Measurements from ENCODE around the gene HSD17B4. TPM values are rescaled to one million over a fixed set of nuclear protein-coding genes. Genes with fewer than 3 reads are reported as not detected.
"Not testable (repeated sequence)": the region's sequence is repeated elsewhere in the genome, so short reads cannot be mapped to it uniquely, and the experiment has no call there.

The HSD17B4 gene
- total and polyA plus RNA-seq, 2 donors (not counting 1 experiment from before 2014, with no cell fraction given): 187 to 340 TPM

GRCh38 chr5:119427060-119427459 is 25.2 kb upstream of the HSD17B4 start:
- Histone ChIP-seq H3K79me2 (ENCODE audit: control insufficient read depth, insufficient read depth, low read length) (no peaks in the 10 kb centered on the region), H3K4me1 (ENCODE audit: control insufficient read depth, extremely low read depth, insufficient read depth, low read length) (no peaks in the 10 kb centered on the region), H3K27ac (ENCODE audit: insufficient read depth, low read length) (no peak overlapping the region), H3K9me3 (ENCODE audit: control insufficient read depth, insufficient read depth, low read depth, low read length) (no peaks in the 10 kb centered on the region), H4K20me1 (ENCODE audit: control insufficient read depth, extremely low read depth, insufficient read depth, low read length) (no peaks in the 10 kb centered on the region), H2AFZ (ENCODE audit: low read length) (no peak overlapping the region), H3K4me3 (replicated peaks in 1 of 4; ENCODE audit: control extremely low read depth in 1 of 4, insufficient read depth in 1 of 4, low read depth in 3 of 4, low read length in 4 of 4) (no peak overlapping the region), H3K9ac (ENCODE audit: insufficient read depth, low read length) (no peak overlapping the region), H3K36me3 (ENCODE audit: control insufficient read depth, insufficient read depth, low read length) (no peaks in the 10 kb centered on the region), H3K4me2 (ENCODE audit: extremely low read depth, insufficient read depth, low read length) (no peak overlapping the region), H3K27me3 (ENCODE audit: control insufficient read depth, insufficient read depth, low read length) (peaks cover 5% of the 10 kb centered on the region)
- TF ChIP-seq, protein P1, sequence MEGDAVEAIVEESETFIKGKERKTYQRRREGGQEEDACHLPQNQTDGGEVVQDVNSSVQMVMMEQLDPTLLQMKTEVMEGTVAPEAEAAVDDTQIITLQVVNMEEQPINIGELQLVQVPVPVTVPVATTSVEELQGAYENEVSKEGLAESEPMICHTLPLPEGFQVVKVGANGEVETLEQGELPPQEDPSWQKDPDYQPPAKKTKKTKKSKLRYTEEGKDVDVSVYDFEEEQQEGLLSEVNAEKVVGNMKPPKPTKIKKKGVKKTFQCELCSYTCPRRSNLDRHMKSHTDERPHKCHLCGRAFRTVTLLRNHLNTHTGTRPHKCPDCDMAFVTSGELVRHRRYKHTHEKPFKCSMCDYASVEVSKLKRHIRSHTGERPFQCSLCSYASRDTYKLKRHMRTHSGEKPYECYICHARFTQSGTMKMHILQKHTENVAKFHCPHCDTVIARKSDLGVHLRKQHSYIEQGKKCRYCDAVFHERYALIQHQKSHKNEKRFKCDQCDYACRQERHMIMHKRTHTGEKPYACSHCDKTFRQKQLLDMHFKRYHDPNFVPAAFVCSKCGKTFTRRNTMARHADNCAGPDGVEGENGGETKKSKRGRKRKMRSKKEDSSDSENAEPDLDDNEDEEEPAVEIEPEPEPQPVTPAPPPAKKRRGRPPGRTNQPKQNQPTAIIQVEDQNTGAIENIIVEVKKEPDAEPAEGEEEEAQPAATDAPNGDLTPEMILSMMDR (conservative IDR thresholded peaks at IDR 0.05 in 1 of 2, IDR thresholded peaks at IDR 0.05 in 1 of 2; ENCODE audit: low read depth in 1 of 2, low read length in 2 of 2): no peak
- no peak for TF ChIP-seq EZH2 (IDR thresholded peaks at IDR 0.05; ENCODE audit: low read length, missing control alignments)
- DNase-seq (ENCODE audit: low read depth in 2 of 2): no peak

GRCh38 chr5:119427596-119427995 is 24.7 kb upstream of the HSD17B4 start:
- not testable (repeated sequence) for DNase-seq (ENCODE audit: low read depth in 2 of 2); H3K4me3 ChIP-seq (replicated peaks in 1 of 4; ENCODE audit: control extremely low read depth in 1 of 4, insufficient read depth in 1 of 4, low read depth in 3 of 4, low read length in 4 of 4)

GRCh38 chr5:119428166-119428565 is 24.1 kb upstream of the HSD17B4 start:
- H3K79me2 ChIP-seq (ENCODE audit: control insufficient read depth, insufficient read depth, low read length); H3K36me3 ChIP-seq (ENCODE audit: control insufficient read depth, insufficient read depth, low read length); H3K4me3 ChIP-seq (replicated peaks in 1 of 4; ENCODE audit: control extremely low read depth in 1 of 4, insufficient read depth in 1 of 4, low read depth in 3 of 4, low read length in 4 of 4); H3K9me3 ChIP-seq (ENCODE audit: control insufficient read depth, insufficient read depth, low read depth, low read length); H3K9ac ChIP-seq (ENCODE audit: insufficient read depth, low read length); H3K4me2 ChIP-seq (ENCODE audit: extremely low read depth, insufficient read depth, low read length); H3K27ac ChIP-seq (ENCODE audit: insufficient read depth, low read length); H4K20me1 ChIP-seq (ENCODE audit: control insufficient read depth, extremely low read depth, insufficient read depth, low read length); H3K4me1 ChIP-seq (ENCODE audit: control insufficient read depth, extremely low read depth, insufficient read depth, low read length); H2AFZ ChIP-seq (ENCODE audit: low read length); H3K27me3 ChIP-seq (ENCODE audit: control insufficient read depth, insufficient read depth, low read length); DNase-seq (ENCODE audit: low read depth in 2 of 2): not testable (repeated sequence)

More at GRCh38 chr5:119427596-119427995, 24.7 kb upstream of the HSD17B4 start:
- not testable (repeated sequence) for H3K9me3 ChIP-seq (ENCODE audit: control insufficient read depth, insufficient read depth, low read depth, low read length); H3K27ac ChIP-seq (ENCODE audit: insufficient read depth, low read length); H3K36me3 ChIP-seq (ENCODE audit: control insufficient read depth, insufficient read depth, low read length); H3K9ac ChIP-seq (ENCODE audit: insufficient read depth, low read length); H4K20me1 ChIP-seq (ENCODE audit: control insufficient read depth, extremely low read depth, insufficient read depth, low read length); H2AFZ ChIP-seq (ENCODE audit: low read length); H3K79me2 ChIP-seq (ENCODE audit: control insufficient read depth, insufficient read depth, low read length); H3K4me2 ChIP-seq (ENCODE audit: extremely low read depth, insufficient read depth, low read length); H3K27me3 ChIP-seq (ENCODE audit: control insufficient read depth, insufficient read depth, low read length); H3K4me1 ChIP-seq (ENCODE audit: control insufficient read depth, extremely low read depth, insufficient read depth, low read length)

DNA sequence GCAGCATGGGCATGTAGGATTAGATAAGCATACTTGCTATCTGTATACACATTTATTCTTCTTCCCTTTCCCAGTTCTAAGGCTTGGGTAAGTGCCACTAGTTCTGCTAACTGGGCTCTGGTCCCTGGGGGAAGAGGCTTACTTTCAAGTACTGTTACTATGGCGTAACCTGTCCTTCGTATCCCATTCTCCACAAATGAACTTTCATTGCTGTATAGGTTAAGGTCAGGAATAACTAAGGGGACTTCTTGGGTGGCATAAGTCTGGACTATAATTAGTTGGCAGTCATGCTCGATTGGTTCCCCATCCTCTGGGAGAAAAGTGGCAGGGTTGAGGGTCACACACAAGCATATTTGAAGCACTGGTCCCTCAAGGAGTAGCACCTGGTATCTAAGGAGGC is 23.7 kb upstream of the HSD17B4 start:
- H3K9ac ChIP-seq (ENCODE audit: insufficient read depth, low read length); H3K9me3 ChIP-seq (ENCODE audit: control insufficient read depth, insufficient read depth, low read depth, low read length); H3K4me2 ChIP-seq (ENCODE audit: extremely low read depth, insufficient read depth, low read length); H3K36me3 ChIP-seq (ENCODE audit: control insufficient read depth, insufficient read depth, low read length); H3K4me1 ChIP-seq (ENCODE audit: control insufficient read depth, extremely low read depth, insufficient read depth, low read length); H3K27ac ChIP-seq (ENCODE audit: insufficient read depth, low read length); H4K20me1 ChIP-seq (ENCODE audit: control insufficient read depth, extremely low read depth, insufficient read depth, low read length); H2AFZ ChIP-seq (ENCODE audit: low read length); DNase-seq (ENCODE audit: low read depth in 2 of 2); H3K4me3 ChIP-seq (replicated peaks in 1 of 4; ENCODE audit: control extremely low read depth in 1 of 4, insufficient read depth in 1 of 4, low read depth in 3 of 4, low read length in 4 of 4); H3K79me2 ChIP-seq (ENCODE audit: control insufficient read depth, insufficient read depth, low read length); H3K27me3 ChIP-seq (ENCODE audit: control insufficient read depth, insufficient read depth, low read length): not testable (repeated sequence)

GRCh38 chr5:119432674-119433237 is 19.5 kb upstream of the HSD17B4 start:
- not testable (repeated sequence) for H3K4me2 ChIP-seq (ENCODE audit: extremely low read depth, insufficient read depth, low read length)

More at GRCh38 chr5:119432674-119433237, 19.5 kb upstream of the HSD17B4 start:
- H3K9me3 ChIP-seq (ENCODE audit: control insufficient read depth, insufficient read depth, low read depth, low read length); H3K27ac ChIP-seq (ENCODE audit: insufficient read depth, low read length); H3K27me3 ChIP-seq (ENCODE audit: control insufficient read depth, insufficient read depth, low read length); H3K9ac ChIP-seq (ENCODE audit: insufficient read depth, low read length); H3K79me2 ChIP-seq (ENCODE audit: control insufficient read depth, insufficient read depth, low read length); H2AFZ ChIP-seq (ENCODE audit: low read length); H3K4me1 ChIP-seq (ENCODE audit: control insufficient read depth, extremely low read depth, insufficient read depth, low read length); H4K20me1 ChIP-seq (ENCODE audit: control insufficient read depth, extremely low read depth, insufficient read depth, low read length); H3K36me3 ChIP-seq (ENCODE audit: control insufficient read depth, insufficient read depth, low read length); DNase-seq (ENCODE audit: low read depth in 2 of 2); H3K4me3 ChIP-seq (replicated peaks in 1 of 4; ENCODE audit: control extremely low read depth in 1 of 4, insufficient read depth in 1 of 4, low read depth in 3 of 4, low read length in 4 of 4): not testable (repeated sequence)

Measured in fibroblast of lung (primary cell).